ENCODE results near the gene SRGAP1.
"Not testable (repeated sequence)": the region's sequence is repeated elsewhere in the genome, so short reads cannot be mapped to it uniquely, and the experiment has no call there.

SRGAP1 gene

DNA sequence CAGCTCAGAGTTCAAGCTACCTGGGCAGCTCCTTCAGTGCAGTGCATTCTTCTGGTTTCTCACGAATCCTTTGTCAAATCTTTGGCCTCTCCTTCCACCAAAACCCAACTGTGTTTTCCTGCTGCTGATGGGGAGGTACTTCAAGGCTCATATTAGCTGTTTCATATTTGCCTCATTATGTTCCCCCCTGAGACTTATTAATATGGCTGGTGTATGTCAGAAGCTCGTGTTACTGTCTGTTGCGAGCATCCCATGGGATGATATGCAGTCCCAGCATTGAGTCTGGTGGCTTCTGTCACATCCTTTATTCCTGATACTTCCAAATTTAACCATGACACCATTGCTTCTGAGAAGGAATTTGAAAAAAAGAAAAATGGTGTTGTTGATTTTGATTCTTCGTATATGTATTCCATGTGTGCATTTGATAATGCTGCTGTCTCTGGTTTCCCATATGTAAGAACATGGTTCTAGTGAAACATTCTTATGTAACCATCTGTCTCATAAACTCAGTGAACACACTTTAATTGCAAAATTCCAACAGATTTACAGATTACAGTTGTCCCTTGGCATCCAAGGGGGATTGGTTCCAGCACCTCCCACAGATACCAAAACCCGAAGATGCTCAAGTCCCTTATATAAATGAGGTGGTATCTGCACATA is 228.5 kb downstream of the SRGAP1 start:
- no peaks in the 10 kb centered on the region for H3K9me2 ChIP-seq (ENCODE audit: low read depth, low read length)
- no peak overlapping the region for H3K4me3 ChIP-seq (ENCODE audit: low read depth, low read length, poor library complexity, severe bottlenecking)
- TF ChIP-seq, protein P1, sequence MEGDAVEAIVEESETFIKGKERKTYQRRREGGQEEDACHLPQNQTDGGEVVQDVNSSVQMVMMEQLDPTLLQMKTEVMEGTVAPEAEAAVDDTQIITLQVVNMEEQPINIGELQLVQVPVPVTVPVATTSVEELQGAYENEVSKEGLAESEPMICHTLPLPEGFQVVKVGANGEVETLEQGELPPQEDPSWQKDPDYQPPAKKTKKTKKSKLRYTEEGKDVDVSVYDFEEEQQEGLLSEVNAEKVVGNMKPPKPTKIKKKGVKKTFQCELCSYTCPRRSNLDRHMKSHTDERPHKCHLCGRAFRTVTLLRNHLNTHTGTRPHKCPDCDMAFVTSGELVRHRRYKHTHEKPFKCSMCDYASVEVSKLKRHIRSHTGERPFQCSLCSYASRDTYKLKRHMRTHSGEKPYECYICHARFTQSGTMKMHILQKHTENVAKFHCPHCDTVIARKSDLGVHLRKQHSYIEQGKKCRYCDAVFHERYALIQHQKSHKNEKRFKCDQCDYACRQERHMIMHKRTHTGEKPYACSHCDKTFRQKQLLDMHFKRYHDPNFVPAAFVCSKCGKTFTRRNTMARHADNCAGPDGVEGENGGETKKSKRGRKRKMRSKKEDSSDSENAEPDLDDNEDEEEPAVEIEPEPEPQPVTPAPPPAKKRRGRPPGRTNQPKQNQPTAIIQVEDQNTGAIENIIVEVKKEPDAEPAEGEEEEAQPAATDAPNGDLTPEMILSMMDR (IDR thresholded peaks at IDR 0.05; ENCODE audit: low read length), result no peak
- TF ChIP-seq EZH2 (IDR thresholded peaks at IDR 0.05; ENCODE audit: borderline replicate concordance, low read length), result no peak
- H3K4me1 ChIP-seq (ENCODE audit: insufficient read depth, low read length, severe bottlenecking), result no peaks in the 10 kb centered on the region
- no peaks in the 10 kb centered on the region for H3K79me2 ChIP-seq (ENCODE audit: insufficient read depth, low read length)
- H3F3A ChIP-seq (ENCODE audit: insufficient read depth, low read length), result no peaks in the 10 kb centered on the region
- H3K36me3 ChIP-seq (ENCODE audit: insufficient read depth, low read length), result no peaks in the 10 kb centered on the region
- no peaks in the 10 kb centered on the region for H3K9me3 ChIP-seq (ENCODE audit: low read length)
- H3K27ac ChIP-seq (ENCODE audit: low read depth, low read length, poor library complexity, severe bottlenecking), result no peak overlapping the region
- H2AFZ ChIP-seq (ENCODE audit: low read length), result no peak overlapping the region
- no peaks in the 10 kb centered on the region for H3K27me3 ChIP-seq (ENCODE audit: insufficient read depth, low read length)
- H3K4me2 ChIP-seq (ENCODE audit: low read length), result no peak overlapping the region
- H4K20me1 ChIP-seq (ENCODE audit: insufficient read depth, low read length), result no peaks in the 10 kb centered on the region
- no peak overlapping the region for H3K9ac ChIP-seq (ENCODE audit: low read length)

DNA sequence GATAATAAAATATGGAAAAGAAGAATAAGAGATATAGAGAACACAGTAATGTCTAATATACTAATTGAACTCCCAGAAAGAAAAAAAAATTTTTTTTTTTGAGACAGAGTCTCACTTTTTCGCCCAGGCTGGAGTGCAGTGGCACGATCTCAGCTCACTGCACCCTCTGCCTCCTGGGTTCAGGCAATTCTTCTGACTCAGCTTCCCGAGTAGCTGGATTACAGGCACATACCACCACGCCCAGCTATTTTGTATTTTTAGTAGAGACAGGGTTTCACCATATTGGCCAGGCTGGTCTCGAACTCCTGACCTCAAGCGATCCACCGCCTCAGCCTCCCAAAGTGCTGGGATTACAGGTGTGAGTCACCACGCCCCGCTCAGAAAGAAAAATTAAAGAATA is 232.1 kb downstream of the SRGAP1 start:
- H3K4me3 ChIP-seq (ENCODE audit: low read depth, low read length, poor library complexity, severe bottlenecking); H3K4me1 ChIP-seq (ENCODE audit: insufficient read depth, low read length, severe bottlenecking); H3K27ac ChIP-seq (ENCODE audit: low read depth, low read length, poor library complexity, severe bottlenecking); H3K9ac ChIP-seq (ENCODE audit: low read length); H3K79me2 ChIP-seq (ENCODE audit: insufficient read depth, low read length); H4K20me1 ChIP-seq (ENCODE audit: insufficient read depth, low read length); H3F3A ChIP-seq (ENCODE audit: insufficient read depth, low read length); H2AFZ ChIP-seq (ENCODE audit: low read length); H3K9me2 ChIP-seq (ENCODE audit: low read depth, low read length); H3K36me3 ChIP-seq (ENCODE audit: insufficient read depth, low read length); H3K9me3 ChIP-seq (ENCODE audit: low read length); H3K4me2 ChIP-seq (ENCODE audit: low read length); H3K27me3 ChIP-seq (ENCODE audit: insufficient read depth, low read length): not testable (repeated sequence)

DNA sequence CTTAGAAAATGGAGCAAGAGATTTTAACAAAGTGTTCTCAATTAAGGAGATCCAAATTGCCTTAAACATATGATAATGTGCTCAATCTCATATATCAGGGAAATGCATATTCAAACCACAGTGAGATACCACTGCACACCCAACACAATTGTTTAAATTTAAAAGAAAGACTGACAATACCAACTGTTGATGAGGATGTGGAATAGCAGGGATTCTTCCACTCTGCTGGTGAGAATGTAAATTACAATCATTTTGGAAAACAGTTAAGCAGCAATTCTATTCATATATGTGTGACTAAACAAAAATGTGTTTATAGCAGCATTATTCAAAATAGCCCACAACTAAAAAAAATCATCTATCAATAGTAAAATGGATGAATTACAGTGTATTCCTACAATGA is 233.4 kb downstream of the SRGAP1 start:
- H4K20me1 ChIP-seq (ENCODE audit: insufficient read depth, low read length), result no peaks in the 10 kb centered on the region
- no peaks in the 10 kb centered on the region for H3K79me2 ChIP-seq (ENCODE audit: insufficient read depth, low read length)
- no peak overlapping the region for H3K9ac ChIP-seq (ENCODE audit: low read length)
- no peaks in the 10 kb centered on the region for H3F3A ChIP-seq (ENCODE audit: insufficient read depth, low read length)
- no peak overlapping the region for H2AFZ ChIP-seq (ENCODE audit: low read length)
- no peak for TF ChIP-seq EZH2 (IDR thresholded peaks at IDR 0.05; ENCODE audit: borderline replicate concordance, low read length)
- TF ChIP-seq, protein P1 (IDR thresholded peaks at IDR 0.05; ENCODE audit: low read length), result no peak
- H3K9me3 ChIP-seq (ENCODE audit: low read length), result no peaks in the 10 kb centered on the region
- H3K27me3 ChIP-seq (ENCODE audit: insufficient read depth, low read length), result no peaks in the 10 kb centered on the region
- no peaks in the 10 kb centered on the region for H3K9me2 ChIP-seq (ENCODE audit: low read depth, low read length)
- no peaks in the 10 kb centered on the region for H3K4me1 ChIP-seq (ENCODE audit: insufficient read depth, low read length, severe bottlenecking)
- no peaks in the 10 kb centered on the region for H3K36me3 ChIP-seq (ENCODE audit: insufficient read depth, low read length)
- H3K27ac ChIP-seq (ENCODE audit: low read depth, low read length, poor library complexity, severe bottlenecking), result no peak overlapping the region
- H3K4me3 ChIP-seq (ENCODE audit: low read depth, low read length, poor library complexity, severe bottlenecking), result no peak overlapping the region
- H3K4me2 ChIP-seq (ENCODE audit: low read length), result no peak overlapping the region

DNA sequence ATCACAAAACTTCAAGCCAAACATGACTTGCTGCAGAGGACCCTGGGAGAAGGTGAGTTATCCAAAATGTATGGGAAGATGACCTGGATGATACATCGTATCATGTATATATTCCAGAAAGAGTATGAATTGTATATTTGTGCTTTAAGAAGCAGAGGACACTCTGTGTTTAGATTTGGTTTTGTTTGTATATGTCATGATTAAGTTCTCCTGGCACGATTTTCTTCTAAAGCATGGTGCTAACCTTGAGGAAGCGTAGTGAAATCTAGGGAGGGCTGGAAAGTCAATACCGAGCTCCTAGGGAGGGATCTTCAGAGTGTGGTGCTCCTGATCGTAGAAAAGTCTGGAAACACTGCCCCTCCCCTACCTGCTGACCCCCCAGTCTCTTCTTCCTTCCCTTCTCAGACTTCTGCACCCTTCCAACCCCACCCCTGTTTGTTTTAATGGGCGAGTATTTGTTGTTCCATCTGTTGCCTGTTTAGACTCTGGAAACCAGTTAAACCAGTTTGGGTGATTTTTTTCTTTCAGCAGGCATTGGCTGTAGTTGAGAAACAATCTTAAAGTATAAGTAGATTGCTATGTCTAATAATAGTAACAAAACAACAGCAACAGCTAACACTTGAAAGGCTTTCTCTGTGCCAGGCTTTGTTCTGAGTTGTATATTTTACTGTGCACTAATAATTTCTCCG is 236.0 kb downstream of the SRGAP1 start:
- H4K20me1 ChIP-seq (ENCODE audit: insufficient read depth, low read length), result no peaks in the 10 kb centered on the region
- H3K79me2 ChIP-seq (ENCODE audit: insufficient read depth, low read length), result no peaks in the 10 kb centered on the region
- H2AFZ ChIP-seq (ENCODE audit: low read length), result no peak overlapping the region
- H3K36me3 ChIP-seq (ENCODE audit: insufficient read depth, low read length), result no peaks in the 10 kb centered on the region
- no peaks in the 10 kb centered on the region for H3K27me3 ChIP-seq (ENCODE audit: insufficient read depth, low read length)
- H3K4me3 ChIP-seq (ENCODE audit: low read depth, low read length, poor library complexity, severe bottlenecking), result no peak overlapping the region
- H3F3A ChIP-seq (ENCODE audit: insufficient read depth, low read length), result no peaks in the 10 kb centered on the region
- no peaks in the 10 kb centered on the region for H3K9me3 ChIP-seq (ENCODE audit: low read length)
- no peaks in the 10 kb centered on the region for H3K9me2 ChIP-seq (ENCODE audit: low read depth, low read length)
- no peak overlapping the region for H3K9ac ChIP-seq (ENCODE audit: low read length)
- H3K4me1 ChIP-seq (ENCODE audit: insufficient read depth, low read length, severe bottlenecking), result no peaks in the 10 kb centered on the region
- no peak for TF ChIP-seq EZH2 (IDR thresholded peaks at IDR 0.05; ENCODE audit: borderline replicate concordance, low read length)
- TF ChIP-seq, protein P1 (IDR thresholded peaks at IDR 0.05; ENCODE audit: low read length), result no peak
- no peak overlapping the region for H3K27ac ChIP-seq (ENCODE audit: low read depth, low read length, poor library complexity, severe bottlenecking)
- no peak overlapping the region for H3K4me2 ChIP-seq (ENCODE audit: low read length)

Data from OCI-LY1 (cell line).